ENCODE data around the gene TMEM9.

Gene TMEM9

GRCh38 chr1:201111156-201111555 is 43.1 kb downstream of the TMEM9 start:
- Histone ChIP-seq H3K4me3 (ENCODE audit: low read length) (no peak overlapping the region), H3K27ac (ENCODE audit: low read length) (no peak overlapping the region), H3K4me1 (ENCODE audit: low read length) (peaks cover 4% of the 10 kb centered on the region), H3K36me3 (replicated peaks; ENCODE audit: low read depth, low read length) (no peaks in the 10 kb centered on the region), H4K20me1 (ENCODE audit: insufficient read depth, low read length) (no peaks in the 10 kb centered on the region), H3K4me2 (ENCODE audit: low read length) (no peak overlapping the region), H3K79me2 (ENCODE audit: low read length) (no peaks in the 10 kb centered on the region), H3K27me3 (ENCODE audit: low read depth, low read length) (0 out of 2 replicates have a peak, but pooled peaks cover 6% of the 10 kb centered on the region), H2AFZ (ENCODE audit: low read depth, low read length) (no peak overlapping the region), H3K9ac (ENCODE audit: low read length) (no peak overlapping the region), H3K9me3 (ENCODE audit: insufficient read depth, low read length) (no peaks in the 10 kb centered on the region)
- TF ChIP-seq CTCF (IDR thresholded peaks at IDR 0.05; ENCODE audit: low read depth, low read length) (no peak), EZH2phosphoT487 (IDR thresholded peaks at IDR 0.05; ENCODE audit: low read depth) (no peak)

GRCh38 chr1:201110616-201111015 is 43.7 kb downstream of the TMEM9 start:
- Histone ChIP-seq H3K79me2 (ENCODE audit: low read length) (no peaks in the 10 kb centered on the region), H2AFZ (ENCODE audit: low read depth, low read length) (no peak overlapping the region), H3K27me3 (ENCODE audit: low read depth, low read length) (0 out of 2 replicates have a peak, but pooled peaks cover 6% of the 10 kb centered on the region), H3K9me3 (ENCODE audit: insufficient read depth, low read length) (no peaks in the 10 kb centered on the region), H4K20me1 (ENCODE audit: insufficient read depth, low read length) (no peaks in the 10 kb centered on the region), H3K36me3 (replicated peaks; ENCODE audit: low read depth, low read length) (no peaks in the 10 kb centered on the region), H3K4me3 (ENCODE audit: low read length) (no peak overlapping the region), H3K4me1 (ENCODE audit: low read length) (peaks cover 4% of the 10 kb centered on the region), H3K9ac (ENCODE audit: low read length) (no peak overlapping the region), H3K4me2 (ENCODE audit: low read length) (no peak overlapping the region), H3K27ac (ENCODE audit: low read length) (no peak overlapping the region)
- TF ChIP-seq CTCF (IDR thresholded peaks at IDR 0.05; ENCODE audit: low read depth, low read length) (no peak), EZH2phosphoT487 (IDR thresholded peaks at IDR 0.05; ENCODE audit: low read depth) (no peak)

GRCh38 chr1:201110138-201110537 is 44.1 kb downstream of the TMEM9 start:
- Histone ChIP-seq H3K36me3 (replicated peaks; ENCODE audit: low read depth, low read length) (no peaks in the 10 kb centered on the region), H3K9me3 (ENCODE audit: insufficient read depth, low read length) (no peaks in the 10 kb centered on the region), H3K9ac (ENCODE audit: low read length) (no peak overlapping the region), H2AFZ (ENCODE audit: low read depth, low read length) (no peak overlapping the region), H3K4me1 (ENCODE audit: low read length) (peaks cover 4% of the 10 kb centered on the region), H4K20me1 (ENCODE audit: insufficient read depth, low read length) (no peaks in the 10 kb centered on the region), H3K27ac (ENCODE audit: low read length) (no peak overlapping the region), H3K79me2 (ENCODE audit: low read length) (no peaks in the 10 kb centered on the region), H3K27me3 (ENCODE audit: low read depth, low read length) (0 out of 2 replicates have a peak, but pooled peaks cover 6% of the 10 kb centered on the region), H3K4me2 (ENCODE audit: low read length) (no peak overlapping the region), H3K4me3 (ENCODE audit: low read length) (no peak overlapping the region)
- TF ChIP-seq CTCF (IDR thresholded peaks at IDR 0.05; ENCODE audit: low read depth, low read length), result no peak
- no peak for TF ChIP-seq EZH2phosphoT487 (IDR thresholded peaks at IDR 0.05; ENCODE audit: low read depth)

GRCh38 chr1:201109651-201110050 is 44.6 kb downstream of the TMEM9 start:
- no peak overlapping the region for H2AFZ ChIP-seq (ENCODE audit: low read depth, low read length)
- no peak overlapping the region for H3K27ac ChIP-seq (ENCODE audit: low read length)
- H3K4me1 ChIP-seq (ENCODE audit: low read length), result peaks cover 4% of the 10 kb centered on the region
- H3K9me3 ChIP-seq (ENCODE audit: insufficient read depth, low read length), result no peaks in the 10 kb centered on the region
- TF ChIP-seq EZH2phosphoT487 (IDR thresholded peaks at IDR 0.05; ENCODE audit: low read depth) (no peak), CTCF (IDR thresholded peaks at IDR 0.05; ENCODE audit: low read depth, low read length) (no peak)
- H3K27me3 ChIP-seq (ENCODE audit: low read depth, low read length), result 0 out of 2 replicates have a peak, but pooled peaks cover 6% of the 10 kb centered on the region
- no peaks in the 10 kb centered on the region for H3K79me2 ChIP-seq (ENCODE audit: low read length)
- no peak overlapping the region for H3K4me2 ChIP-seq (ENCODE audit: low read length)
- no peaks in the 10 kb centered on the region for H3K36me3 ChIP-seq (replicated peaks; ENCODE audit: low read depth, low read length)
- no peak overlapping the region for H3K4me3 ChIP-seq (ENCODE audit: low read length)
- no peak overlapping the region for H3K9ac ChIP-seq (ENCODE audit: low read length)
- no peaks in the 10 kb centered on the region for H4K20me1 ChIP-seq (ENCODE audit: insufficient read depth, low read length)
